ENCODE data around the gene C2orf15. TPM values are rescaled to one million over a fixed set of nuclear protein-coding genes. Genes with fewer than 3 reads are reported as not detected.
A peak's percentile ranks its signal among the peaks of the same experiment; 100 is the strongest.

C2orf15 gene
- total and polyA plus RNA-seq, 9 of the 15 experiments (the other 6 are each of a cell fraction or from before 2014, with no cell fraction given) = 0.04 to 0.27 (median 0.15) TPM; not detected in 1

GRCh38 chr2:99139003-99139402 lies 2.5 kb upstream of the C2orf15 start (continued):
- TF ChIP-seq JUND (IDR thresholded peaks at IDR 0.05; ENCODE audit: borderline replicate concordance, low read depth, low read length) = peak; percentile 78
- TF ChIP-seq JUND (tag; IDR thresholded peaks at IDR 0.05; ENCODE audit: borderline replicate concordance, low read depth, low read length) = peak; percentile 51; the same call in 1 of the 3 replicates

DNA sequence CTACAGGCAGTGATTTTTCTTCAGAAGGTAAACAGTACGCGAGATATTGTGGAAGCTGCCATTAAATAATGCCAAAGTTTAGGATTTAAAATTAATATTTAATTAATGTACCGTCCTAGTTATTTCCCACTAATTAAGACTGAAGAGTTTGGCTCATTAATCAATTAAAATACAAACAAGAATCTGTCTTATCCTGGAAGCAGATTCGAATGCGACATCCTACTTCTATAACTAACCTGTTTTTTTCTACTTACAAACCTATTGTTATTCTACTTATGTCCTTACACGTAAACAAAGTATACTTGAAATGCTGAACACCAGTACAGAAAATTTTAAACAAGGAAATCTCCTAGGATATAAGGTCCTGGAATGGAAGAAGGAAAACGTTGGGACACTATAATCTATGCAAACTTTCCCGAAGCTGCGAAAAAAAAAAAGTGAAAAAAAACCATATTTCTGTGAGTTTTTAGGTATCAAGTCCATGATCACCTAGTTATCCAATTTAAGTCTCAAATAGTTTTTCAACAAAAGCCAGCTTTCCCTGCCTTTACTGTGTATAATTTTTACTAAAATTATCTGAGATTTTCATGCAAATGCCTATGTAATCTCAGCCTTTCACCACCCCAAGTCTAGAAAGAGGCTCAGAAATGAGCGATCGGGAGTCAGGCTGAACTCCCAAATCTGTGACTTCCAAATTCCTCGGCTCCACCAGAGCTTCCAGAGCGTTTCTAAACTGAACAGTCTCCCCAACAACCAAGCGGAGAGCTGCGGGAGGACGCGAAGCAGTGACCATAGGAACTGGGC lies 1.2 kb upstream of the C2orf15 start:
- Histone ChIP-seq H3K9me3 (replicated peaks; ENCODE audit: control insufficient read depth, insufficient read depth, low read depth, low read length) (no peaks in the 10 kb centered on the region), H3K36me3 (ENCODE audit: control insufficient read depth, insufficient read depth, low read length) (no peaks in the 10 kb centered on the region), H3K4me2 (ENCODE audit: insufficient read depth, low read length) (peak overlapping the region; percentile 99), H3K9ac (ENCODE audit: insufficient read depth in 1 of 2, low read depth in 2 of 2, low read length in 2 of 2) (peak overlapping the region; percentile 42 to 93; a peak in 3 of 4 replicates), H2AFZ (ENCODE audit: low read depth, low read length) (peak overlapping the region; percentile 100), H3K4me1 (replicated peaks in 1 of 2; ENCODE audit: control insufficient read depth in 2 of 2, insufficient read depth in 2 of 2, low read length in 2 of 2) (peaks cover 0 to 17% of the 10 kb centered on the region in 2 experiments; a peak in 2 of 5 replicates), H3K4me3 (peak overlapping the region; percentile 99), H3K27me3 (ENCODE audit: control insufficient read depth in 2 of 2, insufficient read depth in 2 of 2, low read length in 2 of 2) (no peaks in the 10 kb centered on the region), H3K27ac (ENCODE audit: extremely low read depth, low read depth, low read length) (no peak overlapping the region), H4K20me1 (replicated peaks; ENCODE audit: control insufficient read depth, insufficient read depth, low read length) (no peaks in the 10 kb centered on the region), H3K9me1 (ENCODE audit: control insufficient read depth, insufficient read depth, low read length) (no peaks in the 10 kb centered on the region), H3K79me2 (ENCODE audit: control insufficient read depth, insufficient read depth, low read length) (no peaks in the 10 kb centered on the region)
- CTCF ChIA-PET (ENCODE audit: low intra/inter-chr PET ratio) = no interaction called here
- WGBS (ENCODE audit: insufficient coverage, low coverage, missing lambda C conversion rate) = 18% methylated on average over 17 of the region's 17 CpGs
- FAIRE-seq (no peak), ATAC-seq (peak; percentile 8; the same call in 2 of the 3 replicates), DNase-seq (ENCODE audit: extremely low read depth in 1 of 4, low spot score in 3 of 4) (peak in 1 of 4 experiments; percentile 23)
- intact Hi-C loops (cut with micrococcal nuclease) = no loop called here
- in situ Hi-C loops (cut with MboI) = no loop called here
- TF ChIP-seq RNF2 (IDR thresholded peaks at IDR 0.05) (0 out of 2 replicates have a peak, but pooled peaks have one; percentile 17), CBX8 (IDR thresholded peaks at IDR 0.05; ENCODE audit: borderline replicate concordance, extremely low read depth, low read depth, low read length, poor library complexity, severe bottlenecking) (peak; percentile 69), XRCC3 (IDR thresholded peaks at IDR 0.05) (no peak), ETV5 (CRISPR knock-in tag; IDR thresholded peaks at IDR 0.05; ENCODE audit: low read depth) (0 out of 2 replicates have a peak, but pooled peaks have one; percentile 25), BMI1 (IDR thresholded peaks at IDR 0.05; ENCODE audit: low read length) (0 out of 2 replicates have a peak, but pooled peaks have one; percentile 18), MEIS2 (IDR thresholded peaks at IDR 0.05; ENCODE audit: partially characterized antibody) (no peak), CBX2 (IDR thresholded peaks at IDR 0.05; ENCODE audit: insufficient read depth, low read length, poor library complexity, severe bottlenecking) (peak; percentile 93)
- POLR2A ChIA-PET = no interaction called here
- no TSS peak for BruUV-seq (replicated peaks)
